PFSK-1 (cell line): ENCODE results near the gene EIPR1.

Experiments used
- FOXP2 ChIP-seq: optimal IDR thresholded peaks from 2 replicates; pipeline ENCODE3; 2011; ENCODE audit warnings: borderline replicate concordance, control low read depth, inconsistent platforms; ENCODE audit not compliant: insufficient read depth; ENCODE audit errors: extremely low read length, extremely low read depth
- POLR2AphosphoS5 ChIP-seq: IDR thresholded peaks from 2 replicates; pipeline ENCODE4 v1.6.1; 2012; ENCODE audit warnings: low read depth, mild to moderate bottlenecking, control low read depth, low read length, moderate library complexity
- SIN3A ChIP-seq: IDR thresholded peaks from 2 replicates; pipeline ENCODE4 v1.6.1; 2012; ENCODE audit warnings: mild to moderate bottlenecking, low read length, moderate library complexity, borderline replicate concordance; ENCODE audit not compliant: insufficient read depth
- TAF1 ChIP-seq: IDR thresholded peaks from 2 replicates; pipeline ENCODE4 v1.6.1; 2012; ENCODE audit warnings: low read length, control low read depth, borderline replicate concordance; ENCODE audit not compliant: insufficient read depth
- TF ChIP-seq, protein P1 (sequence below), 2 experiments: IDR thresholded peaks; 2 replicates each; pipeline versions ENCODE4 v1.6.1 to v1.8.0; 2011 to 2012; ENCODE audit warnings: low read depth in 2 of 2, low read length in 2 of 2, control low read depth in 1 of 2, inconsistent platforms in 1 of 2, mild to moderate bottlenecking in 1 of 2, moderate library complexity in 1 of 2; ENCODE audit not compliant: insufficient read depth in 1 of 2

The EIPR1 gene

DNA sequence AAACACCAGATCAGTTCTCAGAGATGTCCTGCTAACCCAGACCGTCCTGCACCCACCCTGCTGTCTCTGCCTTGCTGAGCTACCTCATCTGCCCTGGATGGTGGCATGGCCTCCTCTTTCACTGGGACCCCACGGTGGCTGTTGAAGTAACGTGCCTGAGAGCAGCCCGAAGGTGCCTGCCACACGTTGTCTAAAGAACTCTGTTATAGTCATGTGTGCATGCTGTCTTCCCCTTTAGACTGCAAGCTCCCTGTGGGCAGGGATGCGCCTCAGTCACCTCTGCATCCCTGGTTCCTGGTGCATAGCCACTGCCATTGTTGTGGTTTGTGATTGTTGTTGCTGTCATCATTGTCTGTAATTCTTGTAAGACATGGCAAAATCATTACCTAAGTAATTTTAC lies 235.9 kb downstream of the EIPR1 start:
- TF ChIP-seq POLR2AphosphoS5 (no peak), SIN3A (no peak)
- TF ChIP-seq, protein P1, sequence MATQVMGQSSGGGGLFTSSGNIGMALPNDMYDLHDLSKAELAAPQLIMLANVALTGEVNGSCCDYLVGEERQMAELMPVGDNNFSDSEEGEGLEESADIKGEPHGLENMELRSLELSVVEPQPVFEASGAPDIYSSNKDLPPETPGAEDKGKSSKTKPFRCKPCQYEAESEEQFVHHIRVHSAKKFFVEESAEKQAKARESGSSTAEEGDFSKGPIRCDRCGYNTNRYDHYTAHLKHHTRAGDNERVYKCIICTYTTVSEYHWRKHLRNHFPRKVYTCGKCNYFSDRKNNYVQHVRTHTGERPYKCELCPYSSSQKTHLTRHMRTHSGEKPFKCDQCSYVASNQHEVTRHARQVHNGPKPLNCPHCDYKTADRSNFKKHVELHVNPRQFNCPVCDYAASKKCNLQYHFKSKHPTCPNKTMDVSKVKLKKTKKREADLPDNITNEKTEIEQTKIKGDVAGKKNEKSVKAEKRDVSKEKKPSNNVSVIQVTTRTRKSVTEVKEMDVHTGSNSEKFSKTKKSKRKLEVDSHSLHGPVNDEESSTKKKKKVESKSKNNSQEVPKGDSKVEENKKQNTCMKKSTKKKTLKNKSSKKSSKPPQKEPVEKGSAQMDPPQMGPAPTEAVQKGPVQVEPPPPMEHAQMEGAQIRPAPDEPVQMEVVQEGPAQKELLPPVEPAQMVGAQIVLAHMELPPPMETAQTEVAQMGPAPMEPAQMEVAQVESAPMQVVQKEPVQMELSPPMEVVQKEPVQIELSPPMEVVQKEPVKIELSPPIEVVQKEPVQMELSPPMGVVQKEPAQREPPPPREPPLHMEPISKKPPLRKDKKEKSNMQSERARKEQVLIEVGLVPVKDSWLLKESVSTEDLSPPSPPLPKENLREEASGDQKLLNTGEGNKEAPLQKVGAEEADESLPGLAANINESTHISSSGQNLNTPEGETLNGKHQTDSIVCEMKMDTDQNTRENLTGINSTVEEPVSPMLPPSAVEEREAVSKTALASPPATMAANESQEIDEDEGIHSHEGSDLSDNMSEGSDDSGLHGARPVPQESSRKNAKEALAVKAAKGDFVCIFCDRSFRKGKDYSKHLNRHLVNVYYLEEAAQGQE (IDR thresholded peaks at IDR 0.05; ENCODE audit: insufficient read depth in 1 of 2, low read depth in 2 of 2, low read length in 2 of 2) = no peak

DNA sequence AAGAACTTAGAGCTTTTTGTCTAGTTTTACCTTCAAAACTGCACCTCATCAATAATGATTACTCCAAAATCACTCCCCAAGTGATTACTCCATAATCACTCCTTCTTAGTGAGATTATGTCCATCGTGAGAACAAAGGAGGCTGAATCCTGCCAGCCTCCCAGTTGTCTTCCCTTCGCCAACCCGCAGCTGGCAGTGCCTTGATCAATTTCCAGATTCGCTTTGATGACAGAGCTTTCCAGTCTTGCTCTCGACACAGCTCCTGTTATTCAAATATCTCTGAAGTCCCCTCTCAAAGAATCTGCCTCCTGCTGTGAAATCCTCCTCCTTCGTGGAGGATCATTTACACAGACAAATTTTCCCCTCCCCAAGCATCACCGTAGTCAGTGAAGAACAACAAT lies 237.7 kb downstream of the EIPR1 start:
- TF ChIP-seq, protein P1 (IDR thresholded peaks at IDR 0.05; ENCODE audit: insufficient read depth in 1 of 2, low read depth in 2 of 2, low read length in 2 of 2) = no peak
- TF ChIP-seq SIN3A (no peak), POLR2AphosphoS5 (no peak), TAF1 (no peak), FOXP2 (no peak)
